Head of caudate nucleus (tissue), 42 donors: ENCODE results near the gene TMEM45B.
A peak's percentile ranks its signal among the peaks of the same experiment; 100 is the strongest.
"Not testable (repeated sequence)": the region's sequence is repeated elsewhere in the genome, so short reads cannot be mapped to it uniquely, and the experiment has no call there.

ENCODE experiments used
- DNase-seq, 42 donors: peaks; one replicate each; pipeline versions ENCODE4 v3.0.0 to v3.0.0-alpha.2; 2020 to 2021; ENCODE audit warnings: mixed read lengths in 7 of 42
- intact Hi-C: fragments of 100-400 bp; cut with DNase I; formaldehyde crosslinking; loops from one replicate; pipeline ENCODE4 v1.15.0; 2022

Gene TMEM45B

GRCh38 chr11:129803533-129803932 lies 12.1 kb upstream of the TMEM45B start:
- DNase-seq = no peak
- intact Hi-C loops = no loop called here

- no peak for DNase-seq
- intact Hi-C loops = no loop called here
Observed at GRCh38 chr11:129804012-129804411, 11.6 kb upstream of the TMEM45B start.

GRCh38 chr11:129808241-129808640 lies 7.4 kb upstream of the TMEM45B start:
- intact Hi-C loops = not testable (repeated sequence)

GRCh38 chr11:129813231-129813791 lies 2.3 kb upstream of the TMEM45B start:
- no peak for DNase-seq
- intact Hi-C loops = no loop called here

More at GRCh38 chr11:129808241-129808640, 7.4 kb upstream of the TMEM45B start:
- DNase-seq = not testable (repeated sequence)

- no peak for DNase-seq
- intact Hi-C loops = no loop called here
Observed at GRCh38 chr11:129814244-129815014, 1.2 kb upstream of the TMEM45B start.

- intact Hi-C loops = no loop called here
- DNase-seq = no peak
Observed at GRCh38 chr11:129817534-129818051, 1.9 kb downstream of the TMEM45B start.

GRCh38 chr11:129818236-129818635 lies 2.6 kb downstream of the TMEM45B start:
- DNase-seq, intact Hi-C loops: not testable (repeated sequence)

- DNase-seq = no peak
- intact Hi-C loops = no loop called here
Observed at GRCh38 chr11:129819237-129819636, 3.6 kb downstream of the TMEM45B start.

- DNase-seq, intact Hi-C loops: not testable (repeated sequence)
Observed at GRCh38 chr11:129820228-129820627, 4.6 kb downstream of the TMEM45B start.

- DNase-seq, intact Hi-C loops: not testable (repeated sequence)
Observed at GRCh38 chr11:129823281-129823680, 7.6 kb downstream of the TMEM45B start.

GRCh38 chr11:129823799-129824198 lies 8.2 kb downstream of the TMEM45B start:
- intact Hi-C loops, DNase-seq: not testable (repeated sequence)

GRCh38 chr11:129825380-129825779 lies 9.7 kb downstream of the TMEM45B start:
- intact Hi-C loops = no loop called here
- DNase-seq = no peak

GRCh38 chr11:129828301-129828836 lies 12.7 kb downstream of the TMEM45B start:
- intact Hi-C loops = no loop called here
- DNase-seq = no peak

GRCh38 chr11:129829497-129829896 lies 13.8 kb downstream of the TMEM45B start:
- DNase-seq, intact Hi-C loops: not testable (repeated sequence)

- intact Hi-C loops, DNase-seq: not testable (repeated sequence)
Observed at GRCh38 chr11:129831227-129831626, 15.6 kb downstream of the TMEM45B start.

GRCh38 chr11:129833260-129833659 lies 17.6 kb downstream of the TMEM45B start:
- DNase-seq, intact Hi-C loops: not testable (repeated sequence)

GRCh38 chr11:129836423-129836891 lies 20.8 kb downstream of the TMEM45B start:
- DNase-seq, intact Hi-C loops: not testable (repeated sequence)

- no peak for DNase-seq
- intact Hi-C loops = no loop called here
Observed at GRCh38 chr11:129836979-129837378, 21.3 kb downstream of the TMEM45B start.

- intact Hi-C loops = no loop called here
Observed at GRCh38 chr11:129840236-129840635, 24.6 kb downstream of the TMEM45B start.

GRCh38 chr11:129842138-129842537 lies 26.5 kb downstream of the TMEM45B start:
- intact Hi-C loops = no loop called here
- DNase-seq = no peak

More at GRCh38 chr11:129840236-129840635, 24.6 kb downstream of the TMEM45B start:
- DNase-seq = peak in 8 of 42 donors; percentile 7 to 56 (median 37)
